AG09309 (cell line): ENCODE data around the gene CNNM2.
"Not testable (repeated sequence)": the region's sequence is repeated elsewhere in the genome, so short reads cannot be mapped to it uniquely, and the experiment has no call there.

Experiments
- DNase-seq: peaks from one replicate; pipeline ENCODE4 v3.0.0-alpha.2; 2010; ENCODE audit warnings: low read depth
- H3K4me3 ChIP-seq: 2 replicates; pipeline ENCODE4 v1.5.1; 2011; ENCODE audit warnings: mild to moderate bottlenecking, low read depth, low read length, moderate library complexity; ENCODE audit not compliant: control insufficient read depth
- TF ChIP-seq, protein P1 (sequence below): IDR thresholded peaks from 2 replicates; pipeline ENCODE4 v1.5.1; 2011; ENCODE audit warnings: mild to moderate bottlenecking, low read depth, low read length, inconsistent platforms; ENCODE audit not compliant: insufficient read depth, control insufficient read depth; ENCODE audit errors: missing control alignments

The CNNM2 gene

DNA sequence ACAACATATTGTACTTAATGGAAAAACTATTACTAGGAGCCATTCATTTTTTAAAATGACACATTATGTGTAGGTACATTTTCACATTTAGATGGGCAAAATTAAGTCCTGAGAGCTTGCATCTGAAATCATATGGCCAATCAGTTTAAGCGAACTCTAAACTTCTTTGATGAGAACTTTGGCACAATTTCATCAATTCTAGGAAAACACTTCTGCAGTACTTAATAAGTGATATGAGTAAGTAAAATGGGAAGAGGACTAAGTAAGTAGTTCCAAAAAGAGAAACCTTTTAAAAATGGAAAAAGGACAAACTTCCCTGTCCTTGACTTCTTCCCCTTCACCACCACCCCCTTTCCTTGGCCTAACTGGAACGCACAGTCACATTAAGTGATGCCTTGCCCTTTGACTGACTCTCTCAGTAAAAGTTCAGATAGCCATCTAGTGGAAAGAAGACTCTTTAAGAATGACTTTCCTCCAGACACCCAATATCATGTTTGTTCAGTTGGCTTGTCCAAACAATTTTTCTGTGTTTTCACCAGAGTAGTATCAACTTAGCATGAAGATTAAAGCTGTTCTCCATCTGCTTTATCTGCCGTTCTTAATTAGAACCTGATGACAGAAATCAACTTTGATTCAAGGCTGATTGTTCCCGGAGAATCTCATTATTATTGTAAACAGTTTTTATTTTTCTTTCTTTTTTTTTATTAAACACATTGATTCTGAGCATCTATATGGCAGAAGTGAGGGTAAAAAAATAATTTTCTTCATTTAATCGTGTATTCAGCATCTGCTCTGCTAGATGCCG lies 45.1 kb downstream of the CNNM2 start:
- TF ChIP-seq, protein P1, sequence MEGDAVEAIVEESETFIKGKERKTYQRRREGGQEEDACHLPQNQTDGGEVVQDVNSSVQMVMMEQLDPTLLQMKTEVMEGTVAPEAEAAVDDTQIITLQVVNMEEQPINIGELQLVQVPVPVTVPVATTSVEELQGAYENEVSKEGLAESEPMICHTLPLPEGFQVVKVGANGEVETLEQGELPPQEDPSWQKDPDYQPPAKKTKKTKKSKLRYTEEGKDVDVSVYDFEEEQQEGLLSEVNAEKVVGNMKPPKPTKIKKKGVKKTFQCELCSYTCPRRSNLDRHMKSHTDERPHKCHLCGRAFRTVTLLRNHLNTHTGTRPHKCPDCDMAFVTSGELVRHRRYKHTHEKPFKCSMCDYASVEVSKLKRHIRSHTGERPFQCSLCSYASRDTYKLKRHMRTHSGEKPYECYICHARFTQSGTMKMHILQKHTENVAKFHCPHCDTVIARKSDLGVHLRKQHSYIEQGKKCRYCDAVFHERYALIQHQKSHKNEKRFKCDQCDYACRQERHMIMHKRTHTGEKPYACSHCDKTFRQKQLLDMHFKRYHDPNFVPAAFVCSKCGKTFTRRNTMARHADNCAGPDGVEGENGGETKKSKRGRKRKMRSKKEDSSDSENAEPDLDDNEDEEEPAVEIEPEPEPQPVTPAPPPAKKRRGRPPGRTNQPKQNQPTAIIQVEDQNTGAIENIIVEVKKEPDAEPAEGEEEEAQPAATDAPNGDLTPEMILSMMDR, result no peak
- no peak overlapping the region for H3K4me3 ChIP-seq
- no peak for DNase-seq

DNA sequence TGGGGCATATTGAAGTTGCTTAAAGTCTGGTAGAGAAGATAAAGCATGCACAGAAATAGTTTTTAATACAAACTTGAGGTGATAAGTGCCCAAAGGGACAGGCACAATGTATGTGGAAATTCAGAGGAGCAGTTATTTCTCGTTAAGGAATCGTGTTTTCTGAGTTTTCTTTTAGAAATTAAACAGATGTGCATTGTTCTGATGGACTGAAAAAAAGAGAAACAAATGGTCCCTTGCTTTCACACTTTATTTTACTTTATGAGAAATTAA lies 45.6 kb downstream of the CNNM2 start:
- TF ChIP-seq, protein P1, result no peak
- H3K4me3 ChIP-seq, result no peak overlapping the region
- no peak for DNase-seq

DNA sequence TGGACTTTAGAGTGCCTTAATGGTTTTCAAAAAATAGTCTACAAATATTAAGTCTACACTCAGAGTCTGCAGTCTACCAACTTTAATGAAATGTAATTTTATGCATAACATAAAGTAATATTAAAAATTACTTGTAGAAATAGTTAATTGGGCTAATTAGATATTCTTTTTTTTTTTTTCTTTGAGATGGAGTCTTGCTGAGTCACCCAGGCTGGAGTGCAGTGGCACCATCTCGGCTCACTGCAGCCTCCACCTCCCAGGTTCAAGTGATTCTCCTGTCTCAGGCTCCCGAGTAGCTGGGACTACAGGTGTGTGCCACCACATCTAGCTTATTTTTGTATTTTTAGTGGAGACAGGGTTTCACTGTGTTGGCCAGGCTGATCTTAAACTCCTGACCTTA lies 46.0 kb downstream of the CNNM2 start:
- not testable (repeated sequence) for H3K4me3 ChIP-seq, DNase-seq

DNA sequence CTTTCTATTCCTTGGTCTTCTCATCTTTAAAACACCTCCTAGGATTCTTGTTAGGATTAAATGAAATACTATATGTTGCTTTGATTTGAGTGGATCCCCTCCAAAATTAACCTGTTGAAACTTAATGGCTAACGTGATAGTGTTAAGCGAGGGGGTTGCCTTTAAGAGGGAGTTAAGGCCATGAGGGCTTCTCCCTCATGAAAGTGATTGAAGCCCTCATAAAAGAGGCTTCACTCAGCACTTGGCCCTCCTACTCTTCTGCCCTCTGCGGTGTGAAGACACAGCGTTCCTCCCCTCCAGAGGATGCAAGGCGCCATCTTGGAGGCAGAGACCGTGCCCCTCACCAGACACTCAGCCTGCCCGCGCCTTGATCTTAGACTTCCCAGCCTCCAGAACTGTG lies 46.6 kb downstream of the CNNM2 start:
- no peak for DNase-seq
- TF ChIP-seq, protein P1, result no peak
- H3K4me3 ChIP-seq, result no peak overlapping the region

DNA sequence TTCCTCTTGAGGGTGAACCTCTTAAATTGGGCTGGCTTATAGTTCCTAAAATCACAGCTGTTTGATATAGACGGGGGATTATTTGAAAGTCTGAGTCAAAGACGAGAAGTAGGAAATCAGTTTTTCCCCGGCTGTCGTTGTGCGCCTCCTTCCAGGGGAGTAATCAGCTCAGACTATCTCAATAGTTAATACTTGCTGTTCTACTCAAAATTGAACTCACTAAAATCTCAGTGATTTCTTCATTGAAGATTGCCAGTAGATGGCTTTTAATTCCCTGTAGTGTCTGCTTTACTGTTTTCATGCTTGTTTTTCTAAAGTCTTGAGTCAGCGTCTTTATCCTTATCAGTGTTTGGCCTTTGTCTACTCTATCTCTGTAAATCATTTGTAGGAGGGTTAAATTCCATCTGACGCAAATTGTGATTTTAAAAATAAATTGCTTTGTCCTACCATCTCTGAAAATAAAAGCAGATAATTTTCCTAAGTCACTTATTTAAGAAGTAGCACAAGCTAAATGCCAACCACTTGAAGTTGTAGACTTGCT lies 47.3 kb downstream of the CNNM2 start:
- no peak overlapping the region for H3K4me3 ChIP-seq
- no peak for DNase-seq
- TF ChIP-seq, protein P1, result no peak

DNA sequence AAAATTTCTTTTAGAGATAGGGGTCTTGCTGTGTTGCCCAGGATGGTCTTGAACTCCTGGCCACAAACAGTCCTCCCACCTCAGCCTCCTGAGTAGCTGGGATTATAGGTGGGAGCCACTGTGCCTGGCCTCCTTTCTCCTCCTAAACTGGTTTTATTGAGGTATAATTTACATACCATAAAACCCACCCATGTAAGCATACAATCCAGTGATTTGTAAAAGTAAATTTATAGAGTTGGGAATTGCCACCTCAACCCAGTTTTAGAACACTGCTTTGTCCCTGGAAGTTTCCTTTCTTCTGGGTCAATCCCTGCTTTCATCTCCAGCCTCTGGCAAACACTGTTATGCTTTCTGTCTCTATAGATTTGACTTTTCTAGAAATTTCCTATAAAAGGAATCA lies 49.0 kb downstream of the CNNM2 start:
- H3K4me3 ChIP-seq, result no peak overlapping the region
- TF ChIP-seq, protein P1, result no peak
- DNase-seq, result no peak

DNA sequence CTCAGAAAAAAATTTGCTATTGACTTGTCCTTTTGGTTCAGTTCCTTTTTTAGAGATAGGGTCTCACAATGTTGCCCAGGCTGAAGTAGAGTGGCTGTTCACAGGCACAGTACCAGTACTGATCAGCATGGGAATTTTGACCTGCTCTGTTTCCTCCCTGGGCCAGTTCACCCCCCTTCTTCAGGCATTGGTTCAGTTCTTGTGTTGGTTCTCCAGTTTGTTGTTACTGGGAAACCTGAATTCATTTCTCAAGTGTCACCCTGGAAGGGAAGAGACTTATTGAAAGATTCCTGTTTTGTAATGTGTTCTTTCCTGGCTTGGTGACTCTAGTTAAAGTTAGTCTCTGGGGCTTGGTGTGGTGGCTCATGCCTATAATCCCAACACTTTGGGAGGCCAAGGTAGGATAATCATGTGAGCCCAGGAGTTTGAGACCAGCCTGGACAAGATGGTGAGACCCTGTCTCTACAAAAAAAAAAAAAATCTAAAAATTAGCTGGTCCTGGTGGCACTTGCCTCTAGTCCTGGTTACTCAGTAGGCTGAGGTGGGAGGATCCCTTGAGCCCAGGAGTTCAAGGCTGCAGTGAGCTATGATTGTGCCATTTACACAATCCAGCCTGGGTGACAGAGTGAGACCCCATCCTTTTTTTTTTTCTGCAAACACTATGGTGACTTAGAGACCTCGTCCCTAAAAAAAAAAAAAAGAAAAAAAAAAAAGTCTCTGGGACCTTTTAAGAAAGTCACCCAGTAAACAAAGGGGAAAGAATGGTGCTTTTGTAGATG lies 52.7 kb downstream of the CNNM2 start:
- no peak overlapping the region for H3K4me3 ChIP-seq
- TF ChIP-seq, protein P1, result no peak
- DNase-seq, result no peak
